Fibroblast of skin of right biceps (primary cell): ENCODE data around the gene SLC29A3.
"Not testable (repeated sequence)": the region's sequence is repeated elsewhere in the genome, so short reads cannot be mapped to it uniquely, and the experiment has no call there.

Source experiments
- DNase-seq: peaks from one replicate; pipeline ENCODE4 v3.0.0-alpha.2; 2013

The SLC29A3 gene

DNA sequence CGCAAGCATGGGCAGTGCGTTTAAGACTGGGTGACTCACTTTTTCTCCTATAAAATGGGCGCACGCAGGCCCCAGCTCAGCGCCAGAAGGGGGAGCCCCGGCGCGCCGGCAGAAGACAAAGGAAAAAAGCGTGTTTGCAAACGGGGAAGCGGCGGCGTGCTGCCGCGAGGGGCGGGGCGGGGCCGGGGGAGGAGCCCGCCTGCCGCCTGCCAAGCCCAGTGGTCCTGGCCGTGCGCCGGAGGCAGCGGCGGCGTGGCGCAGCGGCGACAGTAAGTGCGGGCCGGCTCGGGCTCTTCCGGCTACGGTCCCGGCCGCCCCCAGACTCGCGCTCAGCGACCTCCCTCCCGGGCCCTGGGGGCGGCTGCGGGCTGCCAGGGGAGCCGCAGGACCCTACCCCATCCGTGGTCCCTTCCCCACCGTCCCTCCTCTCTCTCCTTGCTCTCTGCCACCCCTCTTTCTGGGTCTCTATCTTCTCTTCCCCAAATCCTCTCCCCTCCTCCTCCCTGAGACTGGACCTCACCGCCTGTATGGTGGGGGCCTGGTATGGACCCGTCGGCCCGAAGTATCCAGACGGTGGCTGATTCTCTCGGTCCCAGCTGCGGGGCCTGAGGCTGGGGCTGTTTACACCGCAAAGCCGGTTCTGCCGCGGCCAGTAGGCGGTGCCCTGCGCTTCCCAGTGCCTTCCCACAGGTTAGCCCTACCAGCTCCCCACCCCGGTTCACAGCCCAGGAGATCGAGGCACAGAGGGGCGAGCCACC lies at the start of gene SLC29A3:
Gene SLC29A3 (plus strand): TSS at position 218 of the 758 bp plus-strand sequence. CDS start 51 bp downstream, at position 269.
- peak; percentile 87 for DNase-seq

DNA sequence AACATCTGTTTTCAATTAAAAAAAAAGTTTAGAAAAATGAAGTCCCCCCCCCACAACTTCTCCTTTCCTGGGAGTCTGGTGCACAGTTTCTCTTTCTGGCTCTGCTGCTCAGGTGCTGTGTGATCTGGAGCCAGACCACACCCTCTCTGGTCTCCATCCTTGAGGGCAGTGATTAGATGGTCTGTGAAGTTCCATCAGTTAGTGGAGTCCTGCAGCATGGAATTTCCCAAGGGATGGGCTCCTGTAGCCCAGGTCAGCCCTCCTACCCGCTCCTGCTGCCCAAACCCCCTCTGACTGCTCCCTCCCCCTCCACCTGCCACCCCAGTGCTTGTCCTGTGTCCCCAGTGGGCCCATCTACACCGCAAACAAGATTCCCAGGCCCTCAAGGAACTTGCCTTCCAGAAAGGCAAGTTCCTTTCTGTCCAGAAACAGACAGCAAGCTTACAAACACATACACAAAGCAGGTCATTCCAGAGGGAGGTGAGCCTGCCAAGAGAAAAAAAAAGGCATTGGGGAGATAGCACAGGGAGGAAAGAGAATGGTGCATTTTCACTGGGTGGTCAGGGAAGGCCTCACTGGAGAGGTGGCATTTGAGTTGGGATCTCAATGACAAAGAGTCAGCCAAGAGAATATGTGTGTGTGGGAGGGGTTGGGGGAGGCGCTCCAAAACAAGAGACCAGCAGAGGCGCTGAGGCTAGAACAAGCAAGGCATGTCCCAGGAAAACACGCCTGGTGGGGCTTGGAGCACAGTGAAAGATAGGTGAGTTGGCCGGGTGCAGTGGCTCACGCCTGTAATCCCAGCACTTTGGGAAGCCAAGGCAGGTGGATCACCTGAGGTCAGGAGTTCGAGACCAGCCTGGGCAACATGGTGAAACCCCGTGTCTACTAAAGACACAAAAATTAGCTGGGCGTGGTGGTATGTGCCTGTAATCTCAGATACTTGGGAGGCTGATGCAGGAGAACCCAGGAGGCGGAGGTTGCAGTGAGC lies 49.5 kb upstream of the SLC29A3 start:
- peak; percentile 34 for DNase-seq

DNA sequence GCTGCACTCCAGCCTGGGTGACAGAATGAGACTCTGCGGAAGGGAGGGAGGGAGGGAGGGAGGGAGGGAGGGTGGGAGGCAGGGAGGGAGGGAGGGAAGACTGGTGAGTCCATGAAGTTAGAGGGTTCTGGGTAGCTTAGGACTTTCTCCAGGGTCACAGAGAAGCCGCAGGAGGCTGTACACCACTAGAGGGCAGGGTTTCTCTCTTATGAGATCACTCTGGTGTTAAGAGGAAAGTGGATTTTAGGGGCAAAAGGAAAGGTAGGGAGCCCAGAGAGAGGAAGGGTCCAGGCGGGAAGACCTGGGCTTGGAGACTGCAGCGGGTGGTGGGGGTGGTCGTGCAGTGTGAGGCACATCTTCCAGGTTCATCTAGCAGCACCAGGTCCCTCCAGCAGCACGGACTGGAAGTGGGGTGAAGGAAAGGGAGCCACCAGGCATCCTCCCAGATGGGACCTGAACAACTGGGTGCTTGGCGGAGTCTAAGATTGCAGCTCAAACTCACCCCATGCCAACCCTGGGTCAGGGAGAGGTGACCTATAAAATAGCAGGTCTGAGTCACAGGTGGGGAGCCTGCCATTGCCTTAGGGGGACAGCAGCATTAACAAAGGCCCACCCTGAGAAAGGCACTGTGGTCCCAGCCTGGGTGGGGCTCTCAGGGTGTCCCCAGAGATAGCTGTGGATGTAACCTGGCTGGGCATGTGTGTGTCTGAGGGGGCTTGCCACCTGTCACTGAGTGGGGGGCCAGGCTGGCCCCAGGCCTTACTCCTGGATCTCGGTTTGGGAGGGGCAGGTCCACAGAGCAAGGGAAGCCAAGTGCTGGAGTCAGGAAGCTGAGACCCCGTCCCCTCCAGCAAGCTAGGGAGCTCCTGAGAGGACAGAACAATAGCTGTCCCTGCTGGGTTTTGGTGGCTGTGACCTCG lies 48.5 kb upstream of the SLC29A3 start:
- peak; percentile 80 for DNase-seq

DNA sequence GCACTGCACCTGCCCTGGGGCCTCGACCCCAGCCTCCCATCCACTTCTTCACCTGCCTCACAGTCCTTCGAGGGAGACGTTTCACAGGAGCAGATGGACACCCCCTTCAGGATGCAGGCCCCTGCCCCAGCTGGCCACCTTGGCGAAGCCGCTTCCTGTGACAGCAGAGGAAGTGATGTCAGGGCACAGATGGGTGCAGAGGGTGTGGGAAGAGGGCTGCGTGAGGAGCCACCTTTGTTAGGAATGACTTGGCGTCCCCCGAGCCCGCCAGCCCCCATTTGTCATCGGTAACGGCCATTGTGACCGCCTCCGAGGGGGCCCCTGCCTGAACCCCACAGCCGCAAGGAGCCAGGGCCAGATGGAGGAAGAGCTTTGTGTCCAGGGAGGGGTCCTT lies 47.4 kb upstream of the SLC29A3 start:
- peak; percentile 16 for DNase-seq

DNA sequence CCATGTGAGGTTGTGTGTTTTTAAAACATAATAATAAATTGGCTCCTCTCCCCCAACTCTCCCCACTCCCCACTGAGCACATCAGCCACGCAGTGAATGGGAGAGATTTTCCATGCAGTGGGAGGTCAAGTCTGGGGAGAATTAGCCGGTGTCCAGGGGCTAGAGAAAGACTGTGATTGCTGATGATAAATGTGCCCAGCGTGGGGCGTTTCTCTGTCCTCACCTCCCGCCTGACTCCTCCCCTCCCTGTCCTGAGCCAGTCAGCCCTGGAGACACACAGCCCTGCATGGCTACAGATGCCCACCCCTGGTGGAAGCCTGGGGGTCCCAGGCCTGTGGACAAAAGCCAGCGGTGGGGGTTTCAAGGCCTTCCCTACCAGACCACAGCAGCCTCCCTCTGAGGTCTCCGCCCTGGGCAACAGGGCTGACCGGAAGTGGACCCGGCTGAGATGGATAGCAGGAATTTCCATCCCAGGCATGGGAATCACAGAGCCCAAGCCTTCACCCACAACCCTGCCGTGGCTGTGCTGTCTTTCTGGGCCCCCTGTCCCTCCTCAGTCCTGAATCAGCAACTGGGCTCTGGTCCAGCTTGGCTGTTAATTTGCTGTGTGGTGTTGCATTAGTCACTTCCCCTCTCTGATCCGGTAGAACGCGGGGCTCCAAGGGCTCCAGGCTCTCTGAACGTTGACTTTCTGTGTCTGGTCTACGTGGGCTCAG lies 46.8 kb upstream of the SLC29A3 start:
- DNase-seq = peak; percentile 88

DNA sequence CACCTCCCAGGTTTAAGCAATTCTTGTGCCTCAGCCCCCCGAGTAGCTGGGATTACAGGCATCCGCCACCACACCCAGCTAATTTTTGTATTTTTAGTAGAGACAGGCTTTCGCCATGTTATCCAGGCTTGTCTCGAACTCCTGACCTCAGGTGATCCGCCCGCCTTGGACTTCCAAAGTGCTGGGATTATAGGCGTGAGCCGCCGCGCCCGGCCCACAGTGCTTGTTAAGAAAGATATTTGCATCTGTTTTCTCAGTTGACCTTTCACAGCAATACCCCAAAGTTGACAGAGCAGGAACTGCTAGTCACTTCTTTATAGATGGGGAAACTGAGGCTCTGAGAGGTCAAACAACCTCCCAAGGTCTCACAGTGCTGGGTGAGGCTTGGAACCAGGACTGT lies 46.1 kb upstream of the SLC29A3 start:
- not testable (repeated sequence) for DNase-seq

DNA sequence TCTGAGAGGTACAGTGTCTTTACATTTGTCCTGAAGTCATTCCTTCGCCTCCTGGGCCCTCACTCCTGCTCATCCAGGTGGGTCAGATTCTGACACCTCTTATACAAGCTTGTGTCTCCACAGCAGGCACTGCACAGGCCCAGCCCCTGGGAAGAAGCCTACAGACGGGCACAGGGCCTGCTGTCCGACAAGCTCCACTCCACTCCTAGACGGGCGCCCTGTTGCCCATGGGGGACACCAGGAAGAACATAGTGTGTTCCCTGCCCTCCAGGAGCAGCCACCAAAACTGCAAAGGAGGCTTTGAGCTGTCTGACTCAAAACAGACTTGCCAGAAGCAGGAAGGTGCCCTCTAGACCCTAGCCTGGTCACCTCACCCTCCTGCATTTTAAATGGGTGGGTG lies 45.6 kb upstream of the SLC29A3 start:
- no peak for DNase-seq

DNA sequence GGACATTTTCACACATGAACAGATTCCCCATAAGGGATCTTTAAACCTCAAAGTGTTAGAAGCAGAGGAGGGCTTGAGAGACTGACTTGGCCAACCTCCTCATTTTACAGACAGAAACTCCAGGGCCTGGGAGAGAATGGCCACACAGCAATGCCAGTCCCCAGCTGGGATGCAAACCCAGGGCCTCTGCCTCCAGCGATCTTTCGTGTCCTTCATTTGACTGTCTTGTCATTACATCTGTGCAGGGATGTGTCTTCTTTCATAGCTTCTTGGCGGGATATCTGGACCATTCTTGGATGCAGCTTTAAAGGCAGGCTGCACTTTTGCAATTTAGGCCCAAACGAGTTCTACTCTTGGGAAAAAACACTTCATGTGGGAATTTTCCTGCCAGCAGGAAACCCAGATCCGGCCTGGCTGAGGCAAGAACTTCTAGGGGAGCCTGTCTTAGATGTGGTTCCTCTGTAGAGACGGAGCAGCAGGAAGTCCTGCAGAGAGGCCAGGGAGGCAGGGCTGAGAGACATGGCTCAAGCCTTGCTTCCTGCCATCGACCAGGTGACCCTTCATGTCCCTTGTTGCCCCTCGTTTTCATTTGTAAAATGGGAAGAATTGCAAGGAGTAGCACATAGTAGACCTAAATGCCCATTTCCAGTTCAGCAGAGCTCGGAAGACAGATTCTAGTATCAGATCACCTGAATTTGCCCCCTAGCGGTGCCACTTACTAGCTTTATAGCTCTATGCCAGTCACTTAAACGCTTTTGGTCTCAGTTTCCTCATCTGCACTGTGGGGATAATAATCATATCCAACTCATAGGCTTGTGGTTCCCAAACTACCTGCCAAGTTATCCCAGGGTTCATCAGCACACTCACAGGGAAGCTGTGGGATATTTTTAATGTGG lies 43.9 kb upstream of the SLC29A3 start:
- no peak for DNase-seq

DNA sequence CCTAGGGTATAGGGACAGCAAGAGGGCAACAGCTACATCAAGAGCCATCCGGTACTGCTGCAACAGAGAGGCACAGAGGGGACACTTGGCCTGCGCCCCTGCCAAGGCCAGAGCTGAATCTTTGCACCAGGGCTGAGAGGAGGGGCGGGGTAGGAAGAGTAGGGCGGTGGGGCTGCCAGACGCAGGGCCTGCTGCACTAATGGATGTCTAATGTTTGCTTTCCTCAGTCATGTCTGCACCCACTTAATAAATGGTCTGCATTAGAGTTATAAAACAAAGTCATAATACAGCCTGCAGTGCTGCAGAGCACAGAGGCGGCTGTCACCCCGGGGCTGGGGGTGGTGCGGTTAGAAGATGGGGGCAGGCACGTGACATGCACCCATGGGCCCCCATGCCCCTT lies 42.2 kb upstream of the SLC29A3 start:
- no peak for DNase-seq

DNA sequence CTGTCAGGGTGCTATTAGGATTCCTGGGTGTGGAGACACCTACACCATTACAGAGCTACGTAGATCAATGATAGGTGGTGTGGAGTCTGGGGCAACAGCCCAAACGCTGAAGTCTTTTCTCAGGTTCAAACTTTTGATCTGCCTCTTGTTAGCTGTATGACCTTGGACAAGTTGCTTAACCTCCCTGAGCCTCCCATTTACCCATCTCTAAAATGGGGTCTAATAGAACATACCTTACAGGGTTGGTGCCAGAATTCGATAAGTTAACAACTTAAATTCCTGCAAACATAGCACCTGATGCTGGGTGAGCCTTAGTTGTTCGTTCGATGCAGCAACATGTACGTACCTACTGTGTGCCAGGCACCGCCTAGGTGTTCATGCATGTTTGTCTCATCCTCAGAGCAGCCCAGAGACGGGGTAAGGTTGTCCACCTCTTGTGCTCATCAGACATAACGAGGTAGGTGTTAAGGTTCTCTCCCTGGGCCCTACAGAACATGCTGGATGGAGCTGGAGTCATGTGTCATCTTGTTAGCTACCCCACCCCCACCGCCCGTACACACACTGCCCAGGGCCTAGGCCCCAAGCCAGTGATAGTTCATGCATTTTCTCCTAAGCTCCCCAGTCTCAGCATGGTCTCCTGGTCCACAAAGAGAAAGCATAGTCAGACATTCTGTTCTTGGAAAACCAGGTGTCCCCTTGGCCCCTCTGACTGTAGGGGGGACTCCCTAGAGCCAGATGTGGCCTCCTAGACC lies 41.0 kb upstream of the SLC29A3 start:
- DNase-seq = no peak

DNA sequence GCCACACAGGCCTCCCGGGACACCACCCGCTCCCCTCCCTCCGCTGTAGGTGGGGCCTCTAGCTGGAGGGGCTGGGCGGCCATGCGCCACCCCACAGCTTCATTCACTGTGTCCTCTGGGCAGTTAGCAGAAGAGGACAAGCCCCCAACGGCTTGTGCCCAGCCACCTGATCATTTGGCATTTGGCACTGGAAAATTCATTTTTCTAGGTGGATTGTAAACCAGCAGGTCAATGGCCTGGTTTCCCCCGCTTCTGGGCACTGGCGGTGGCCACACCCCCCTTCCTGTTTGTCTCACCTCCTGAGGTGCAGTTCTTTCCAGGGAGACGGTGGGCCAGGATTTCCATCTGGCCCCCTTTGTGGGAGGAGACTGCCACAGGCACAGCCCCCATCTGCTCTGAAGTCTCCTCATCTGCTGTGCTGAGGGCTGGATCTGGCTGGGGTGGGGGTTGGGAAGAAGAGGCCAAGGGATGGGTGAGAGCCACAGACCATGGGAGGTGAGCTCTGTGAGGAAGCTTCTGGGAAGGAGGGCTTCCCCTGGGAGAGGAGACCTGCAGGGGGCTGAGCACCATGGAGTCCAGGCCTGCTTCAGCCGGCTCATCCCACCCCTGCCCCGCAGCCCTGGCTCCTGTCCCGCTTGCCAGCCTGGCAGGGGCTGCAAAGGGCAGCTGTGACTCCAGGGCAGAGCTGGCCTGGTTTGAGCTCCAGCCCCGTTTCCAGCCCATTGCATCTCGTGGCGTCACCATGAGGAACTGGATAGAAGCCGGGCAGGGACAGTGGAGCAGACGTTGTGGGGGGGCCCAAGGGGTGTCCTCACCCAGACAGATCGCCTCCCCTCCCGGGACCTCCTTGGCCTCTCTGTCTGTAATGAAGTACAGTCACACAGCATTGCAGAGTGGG lies 40.1 kb upstream of the SLC29A3 start:
- no peak for DNase-seq

DNA sequence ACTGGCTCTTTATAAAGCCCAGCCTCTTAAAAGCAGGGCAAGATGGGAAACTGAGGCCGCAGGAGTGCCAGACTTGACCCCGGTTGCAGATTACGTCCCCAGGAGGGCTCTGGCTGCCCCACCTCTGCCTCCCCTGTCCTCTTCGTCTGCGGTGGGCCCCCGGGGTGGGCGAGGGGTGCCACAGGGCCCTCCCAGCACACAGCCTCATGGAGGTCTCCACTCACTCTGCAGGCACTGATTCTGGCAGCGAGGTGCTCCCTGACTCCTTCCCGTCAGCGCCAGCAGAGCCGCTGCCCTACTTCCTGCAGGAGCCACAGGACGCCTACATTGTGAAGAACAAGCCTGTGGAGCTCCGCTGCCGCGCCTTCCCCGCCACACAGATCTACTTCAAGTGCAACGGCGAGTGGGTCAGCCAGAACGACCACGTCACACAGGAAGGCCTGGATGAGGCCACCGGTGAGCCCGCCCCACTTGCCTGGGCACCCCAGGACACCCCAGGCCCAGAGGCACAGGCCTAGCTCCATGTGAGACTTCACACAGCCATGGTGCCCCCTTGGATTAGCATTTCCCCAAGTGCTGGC lies 39.4 kb upstream of the SLC29A3 start:
- no peak for DNase-seq

DNA sequence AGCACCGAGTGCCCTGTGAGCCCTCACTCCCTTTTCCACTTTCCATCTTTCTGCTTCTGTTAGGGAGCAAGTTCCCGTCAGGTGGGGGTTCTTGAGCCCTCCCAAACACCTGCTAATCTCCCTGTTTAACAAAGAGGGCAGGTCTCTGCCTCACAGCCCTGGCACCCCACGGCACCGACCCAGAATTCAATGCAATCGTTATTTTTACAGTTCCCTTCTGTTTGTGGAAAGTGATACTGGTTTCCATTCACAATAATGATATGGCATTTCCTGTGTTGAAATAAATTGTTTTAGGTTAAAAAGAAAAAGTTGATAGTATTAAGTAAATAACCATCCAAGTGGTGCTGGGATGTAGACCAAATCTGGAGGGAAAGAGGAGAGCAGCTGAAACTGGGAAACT lies 38.8 kb upstream of the SLC29A3 start:
- DNase-seq = no peak

DNA sequence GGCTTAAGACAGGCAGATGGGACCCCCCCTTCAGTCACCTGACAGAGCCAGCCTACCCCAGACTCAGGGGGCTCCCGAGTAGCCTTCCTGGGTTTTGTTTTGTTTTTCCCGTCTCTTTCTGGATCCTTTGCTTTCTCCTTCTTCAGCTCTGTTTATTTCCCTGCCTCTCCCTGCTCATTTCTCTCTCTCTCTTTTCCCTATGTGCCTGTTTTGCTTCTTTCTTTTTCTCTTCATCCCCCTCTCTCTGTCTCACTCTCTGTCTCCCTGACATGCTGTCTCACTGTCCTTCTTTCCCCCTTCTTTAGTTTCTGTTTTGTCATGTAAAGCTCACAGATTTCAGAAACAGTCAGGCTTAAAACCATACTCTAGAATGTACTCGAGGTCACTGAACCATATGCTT lies 38.2 kb upstream of the SLC29A3 start:
- DNase-seq = no peak

DNA sequence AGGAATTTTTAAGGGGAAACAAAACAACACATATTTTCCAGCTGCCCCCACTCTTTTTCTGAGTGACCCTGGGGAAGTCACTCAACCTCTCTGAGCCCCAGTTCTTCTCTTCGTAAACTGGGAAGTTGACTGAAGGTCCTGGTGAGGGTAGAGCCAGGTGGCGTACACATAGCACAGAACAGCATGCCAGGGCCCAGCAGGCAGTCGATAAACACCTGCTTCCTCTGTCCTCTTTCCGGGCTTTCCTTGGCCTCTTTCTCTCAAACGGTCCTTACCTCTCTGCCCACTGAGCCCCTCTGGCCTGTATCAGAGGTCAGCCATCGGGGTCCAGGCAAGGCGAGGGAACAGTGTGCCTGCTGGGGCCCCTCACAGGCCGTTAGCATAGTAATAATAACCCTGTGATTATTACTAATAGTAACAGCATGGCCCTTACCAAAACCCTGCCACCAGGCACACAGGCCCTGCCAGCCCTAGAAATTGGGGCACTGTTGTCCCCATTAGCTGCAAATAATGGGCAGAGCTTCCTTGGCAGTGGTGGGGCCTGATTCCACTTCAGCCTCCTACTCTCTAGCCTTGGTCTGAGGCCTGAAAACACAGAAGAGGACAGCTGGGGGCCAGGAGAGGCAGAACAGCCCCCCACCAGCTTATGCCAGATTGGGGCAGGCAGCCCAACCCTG lies 37.3 kb upstream of the SLC29A3 start:
- DNase-seq = no peak

DNA sequence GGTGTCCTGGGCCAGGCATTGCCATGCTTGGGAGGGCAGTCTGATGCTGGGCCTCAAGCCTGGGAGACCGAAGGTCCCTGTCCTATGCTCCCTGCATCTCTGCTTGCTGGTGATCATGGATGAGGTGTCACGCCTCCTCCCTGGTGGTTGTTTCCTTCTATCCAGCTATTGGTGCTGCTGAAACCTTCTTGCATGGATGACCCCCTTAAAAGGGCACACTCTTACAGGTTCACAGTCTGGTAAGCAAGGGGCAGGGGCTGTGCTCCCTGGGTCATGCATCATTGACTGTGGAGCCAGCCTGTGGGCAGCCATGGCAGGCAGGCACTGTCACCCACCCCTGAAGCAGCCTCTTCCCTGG lies 36.8 kb upstream of the SLC29A3 start:
- no peak for DNase-seq

DNA sequence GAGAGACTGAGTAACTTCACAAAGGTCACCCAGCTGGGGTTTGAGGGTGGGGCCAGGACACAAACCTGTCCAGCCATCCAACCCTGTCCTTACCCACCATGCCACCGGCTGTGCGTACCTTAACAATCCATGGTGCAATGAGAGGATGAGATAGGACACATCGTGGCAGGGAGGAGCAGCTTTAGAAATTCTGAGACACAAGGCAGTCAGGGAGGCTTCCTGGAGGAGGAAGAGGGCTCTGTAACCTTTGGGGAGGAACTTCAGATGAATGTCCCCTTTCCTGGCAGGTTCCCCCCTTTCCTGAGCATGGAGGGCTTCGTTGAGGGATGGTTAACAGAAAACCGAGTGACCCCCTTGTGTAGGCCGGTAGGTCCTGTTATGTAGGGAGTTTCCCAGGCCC lies 35.6 kb upstream of the SLC29A3 start:
- DNase-seq = no peak

DNA sequence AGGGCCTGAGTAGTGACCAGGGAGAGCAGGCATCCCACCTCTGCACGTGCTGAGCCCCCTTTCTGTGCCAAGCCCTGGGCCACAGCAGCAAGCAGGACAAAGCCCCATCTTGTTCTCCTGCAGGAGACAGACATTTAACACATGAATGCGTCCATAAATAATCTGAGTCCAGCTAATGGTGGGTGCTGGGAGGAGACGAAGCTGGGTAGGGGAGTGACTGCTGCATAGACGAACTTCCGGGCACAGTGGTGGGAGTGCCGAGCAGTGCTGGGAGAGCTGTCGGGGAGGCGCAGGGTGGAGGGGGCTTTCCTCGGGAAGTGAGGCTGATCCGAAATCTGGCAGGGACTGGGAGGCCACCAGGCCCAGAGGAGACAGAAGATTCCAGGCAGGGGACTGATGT lies 35.2 kb upstream of the SLC29A3 start:
- no peak for DNase-seq
